Esophagus muscularis mucosa (tissue), 4 donors: Measurements from ENCODE around the gene NT5DC3.

ENCODE experiments used
- CTCF ChIP-seq, 3 experiments: fragments of 200-600 bp in 2 of 3; fragments of 450-650 bp in 1 of 3; sonication (generic) in 2 of 3; IDR thresholded peaks; one replicate each; pipeline ENCODE4 v1.5.1; 2017 to 2019; ENCODE audit warnings: antibody characterized with exemption in 3 of 3, mild to moderate bottlenecking in 2 of 3, moderate library complexity in 1 of 3
- EP300 ChIP-seq: sonication (generic); formaldehyde crosslinking; IDR thresholded peaks from one replicate; pipeline ENCODE4 v1.6.1; 2017; ENCODE audit warnings: antibody characterized with exemption
- POLR2A ChIP-seq: fragments of 450-650 bp; IDR thresholded peaks from one replicate; pipeline ENCODE4 v1.6.1; 2017; ENCODE audit warnings: antibody characterized with exemption, moderate library complexity, mild to moderate bottlenecking, low read depth

- TF ChIP-seq POLR2A (no peak), CTCF (IDR thresholded peaks at IDR 0.05) (no peak), EP300 (no peak)
These were observed 13.4 kb upstream of the NT5DC3 start for GRCh38 chr12:103854372-103854973.
